ENCODE results near the gene ZBTB45. TPM values are rescaled to one million over a fixed set of nuclear protein-coding genes. Genes with fewer than 3 reads are reported as not detected.

ZBTB45 gene
- total and polyA plus RNA-seq, 2 donors (not counting 3 experiments of a cell fraction or from before 2014, with no cell fraction given) = 17.8 to 21.8 TPM

GRCh38 chr19:58535857-58536256 lies 16.2 kb upstream of the ZBTB45 start:
- dilution Hi-C loops (cut with MboI; ENCODE audit: extremely low pct_ligation_motif_present, low sequenced_read_pairs) = no loop called here
- FAIRE-seq = no peak

More at GRCh38 chr19:58535857-58536256, 16.2 kb upstream of the ZBTB45 start:
- no peaks in the 10 kb centered on the region for H4K20me1 ChIP-seq (replicated peaks; ENCODE audit: control insufficient read depth, extremely low read depth, insufficient read depth, low read length)
- no peak overlapping the region for H3K9ac ChIP-seq (replicated peaks; ENCODE audit: extremely low read depth, insufficient read depth, low read length)
- no TSS peak for BruUV-seq (replicated peaks)
- H3K4me1 ChIP-seq (ENCODE audit: control insufficient read depth, extremely low read depth, insufficient read depth, low read length) = peaks cover 6% of the 10 kb centered on the region
- H3K9me3 ChIP-seq (replicated peaks; ENCODE audit: control insufficient read depth, insufficient read depth, low read length) = no peaks in the 10 kb centered on the region
- intact Hi-C loops (cut with micrococcal nuclease) = no loop called here
- H2AFZ ChIP-seq (ENCODE audit: low read depth, low read length) = no peak overlapping the region
- DNase-seq (ENCODE audit: low read depth, low spot score) = no peak
- H3K36me3 ChIP-seq (ENCODE audit: control insufficient read depth in 2 of 2, extremely low read depth in 1 of 2, insufficient read depth in 2 of 2, low read length in 2 of 2) = no peaks in the 10 kb centered on the region
- H3K27me3 ChIP-seq (ENCODE audit: control insufficient read depth in 2 of 2, insufficient read depth in 2 of 2, low read length in 2 of 2) = peaks cover 21 to 34% of the 10 kb centered on the region in 2 experiments
- no peak overlapping the region for H3K4me3 ChIP-seq (replicated peaks in 1 of 3; ENCODE audit: insufficient read depth in 1 of 3, low read depth in 1 of 3, low read length in 3 of 3)
- H3K27ac ChIP-seq (ENCODE audit: insufficient read depth, low read depth, low read length) = no peak overlapping the region
- ChIA-PET POLR2A (no interaction called here), CTCF (interaction anchor here (0.6 kb wide), 1 partner anchor 16 kb away, joined by 3 read pairs; the partner anchor contains the start of gene ZBTB45)
- no peak overlapping the region for H3K4me2 ChIP-seq (ENCODE audit: insufficient read depth, low read length)
- no peaks in the 10 kb centered on the region for H3K79me2 ChIP-seq (ENCODE audit: control insufficient read depth, insufficient read depth, low read length)
- TF ChIP-seq MAX (IDR thresholded peaks at IDR 0.05; ENCODE audit: insufficient read depth, insufficient read length) (no peak), POLR2A (IDR thresholded peaks at IDR 0.05; ENCODE audit: low read depth, low read length) (no peak), POLR2AphosphoS5 (IDR thresholded peaks at IDR 0.05; ENCODE audit: insufficient read depth, low read depth, low read length) (no peak), MYC (IDR thresholded peaks at IDR 0.05; ENCODE audit: low read depth, low read length) (no peak), EZH2 (IDR thresholded peaks at IDR 0.05; ENCODE audit: borderline replicate concordance, low read depth, low read length, severe bottlenecking) (no peak), JUN (IDR thresholded peaks at IDR 0.05; ENCODE audit: borderline replicate concordance, insufficient read depth, insufficient read length, low read depth) (no peak), GATA2 (IDR thresholded peaks at IDR 0.05; ENCODE audit: insufficient read depth, insufficient read length, low read depth, low read length) (no peak), FOS (IDR thresholded peaks at IDR 0.05; ENCODE audit: borderline replicate concordance, insufficient read depth, low read length) (no peak), CTCF (IDR thresholded peaks at IDR 0.05; ENCODE audit: extremely low read depth in 1 of 2, insufficient read depth in 1 of 2, low read depth in 1 of 2, low read length in 2 of 2) (no peak)
- no peaks in the 10 kb centered on the region for H3K9me1 ChIP-seq (replicated peaks; ENCODE audit: control insufficient read depth, extremely low read depth, insufficient read depth, low read length)
